SK-N-SH (cell line): Measurements from ENCODE around the gene LRFN3. TPM values are rescaled to one million over a fixed set of nuclear protein-coding genes. Genes with fewer than 3 reads are reported as not detected.

ENCODE experiments used
- CTCF ChIA-PET: fragments of 300-600, 350-600 bp; formaldehyde crosslinking; extraction: SDS; loops from one replicate; lab custom pipeline; 2021; lab: Yijun Ruan, JAX
- POLR2A ChIA-PET: fragments of 350-600 bp; sonication (Branson Sonifier 250); formaldehyde crosslinking; extraction: SDS; loops from one replicate; lab custom pipeline; 2020; ENCODE audit warnings: antibody characterized with exemption, inconsistent platforms; lab: Yijun Ruan, JAX
- DNase-seq: peaks from one replicate; pipeline ENCODE4 v3.0.0; 2012
- H2AFZ ChIP-seq: fragments of 200-600 bp; sonication (generic); 2 replicates; pipeline ENCODE4 v1.8.1; 2016; ENCODE audit warnings: antibody characterized with exemption, mild to moderate bottlenecking, low read depth
- H3F3A ChIP-seq: fragments of 200-600 bp; sonication (generic); replicated peaks from 2 replicates; pipeline ENCODE3; 2016; ENCODE audit warnings: antibody characterized with exemption, mild to moderate bottlenecking; ENCODE audit not compliant: insufficient read depth
- H3K27ac ChIP-seq, 2 experiments: fragments of 200-500 bp in 1 of 2; fragments of 200-600 bp in 1 of 2; sonication (Bioruptor generic) in 1 of 2; sonication (generic), shearing (Covaris generic) in 1 of 2; 2 replicates each; pipeline versions ENCODE4 v1.5.1 to v1.6.1; 2014 to 2016; ENCODE audit warnings: low read depth in 2 of 2, inconsistent platforms in 1 of 2, low read length in 1 of 2, mild to moderate bottlenecking in 1 of 2, mixed read lengths in 1 of 2
- H3K27me3 ChIP-seq: fragments of 200-600 bp; sonication (generic), shearing (Covaris generic); 2 replicates; pipeline ENCODE4 v1.6.1; 2016; ENCODE audit warnings: mixed run types; ENCODE audit not compliant: insufficient read depth
- H3K36me3 ChIP-seq, 2 experiments: fragments of 200-500 bp in 1 of 2; fragments of 200-600 bp in 1 of 2; sonication (Bioruptor generic) in 1 of 2; sonication (generic) in 1 of 2; replicated peaks in 1 of 2; 2 replicates each; pipeline versions ENCODE3 to v1.5.1; 2014 to 2016; ENCODE audit warnings: low read length in 1 of 2, mild to moderate bottlenecking in 1 of 2; ENCODE audit not compliant: insufficient read depth in 2 of 2, control insufficient read depth in 1 of 2
- H3K4me1 ChIP-seq, 2 experiments: fragments of 200-500 bp in 1 of 2; fragments of 200-600 bp in 1 of 2; sonication (Bioruptor generic) in 1 of 2; sonication (generic), shearing (Covaris generic) in 1 of 2; 2 replicates each; pipeline versions ENCODE4 v1.5.1 to v1.6.1; 2014 to 2016; ENCODE audit warnings: low read depth in 1 of 2, low read length in 1 of 2, mixed run types in 1 of 2; ENCODE audit not compliant: insufficient read depth in 2 of 2, control insufficient read depth in 1 of 2
- H3K4me2 ChIP-seq: fragments of 200-600 bp; sonication (generic), shearing (Covaris generic); 2 replicates; pipeline ENCODE4 v1.6.1; 2017; ENCODE audit warnings: mixed run types
- H3K4me3 ChIP-seq, 2 experiments: fragments of 200-500 bp in 1 of 2; fragments of 200-600 bp in 1 of 2; sonication (Bioruptor generic) in 1 of 2; sonication (generic), shearing (Covaris generic) in 1 of 2; 2 replicates each; pipeline versions ENCODE4 v1.5.1 to v1.8.1; 2014 to 2016; ENCODE audit warnings: low read depth in 2 of 2, inconsistent platforms in 1 of 2, low read length in 1 of 2, mild to moderate bottlenecking in 1 of 2, mixed read lengths in 1 of 2, moderate library complexity in 1 of 2
- H3K79me2 ChIP-seq: fragments of 200-600 bp; sonication (generic); 2 replicates; pipeline ENCODE4 v1.8.1; 2017; ENCODE audit warnings: mild to moderate bottlenecking; ENCODE audit not compliant: insufficient read depth
- H3K9ac ChIP-seq: fragments of 200-600 bp; sonication (generic); 2 replicates; pipeline ENCODE4 v1.6.1; 2017; ENCODE audit warnings: mixed run types
- H3K9me2 ChIP-seq: fragments of 200-600 bp; sonication (generic); 2 replicates; pipeline ENCODE4 v1.6.1; 2017; ENCODE audit warnings: mixed run types
- H3K9me3 ChIP-seq: fragments of 200-600 bp; sonication (generic); 2 replicates; pipeline ENCODE4 v1.6.1; 2017; ENCODE audit warnings: mixed run types, mild to moderate bottlenecking, moderate library complexity
- H4K20me1 ChIP-seq: fragments of 200-600 bp; sonication (generic); 2 replicates; pipeline ENCODE4 v1.6.1; 2017; ENCODE audit warnings: mild to moderate bottlenecking, mixed run types; ENCODE audit not compliant: insufficient read depth
- CHD2 ChIP-seq: fragments of 150-350 bp; IDR thresholded peaks from 2 replicates; pipeline ENCODE4 v1.6.1; 2018; ENCODE audit warnings: low read length; ENCODE audit not compliant: partially characterized antibody
- EZH2phosphoT487 ChIP-seq: fragments of 200-600 bp; sonication (generic); IDR thresholded peaks from 2 replicates; pipeline ENCODE4 v1.6.1; 2017; ENCODE audit warnings: low read depth, mixed run types, mild to moderate bottlenecking, antibody characterized with exemption, moderate library complexity, borderline replicate concordance
- FOXM1 ChIP-seq: IDR thresholded peaks from 2 replicates; pipeline ENCODE4 v1.4.0; 2012; ENCODE audit warnings: low read depth, mild to moderate bottlenecking
- MEF2A ChIP-seq: IDR thresholded peaks from 2 replicates; pipeline ENCODE4 v1.4.0; 2012; ENCODE audit warnings: low read depth, borderline replicate concordance
- MXI1 ChIP-seq: IDR thresholded peaks from 2 replicates; pipeline ENCODE4 v1.6.1; 2012; ENCODE audit warnings: mild to moderate bottlenecking, low read depth, low read length, improper control_type of control experiment
- NRF1 ChIP-seq: IDR thresholded peaks from 2 replicates; pipeline ENCODE4 v1.6.1; 2012; ENCODE audit warnings: low read depth, mild to moderate bottlenecking, low read length
- SIN3A ChIP-seq: IDR thresholded peaks from 2 replicates; pipeline ENCODE4 v1.6.1; 2012; ENCODE audit warnings: low read depth, mild to moderate bottlenecking, low read length, moderate library complexity, borderline replicate concordance
- TAF1 ChIP-seq: IDR thresholded peaks from 2 replicates; pipeline ENCODE4 v1.6.1; 2012; ENCODE audit warnings: low read depth, mild to moderate bottlenecking, low read length, moderate library complexity, borderline replicate concordance
- TCF12 ChIP-seq: IDR thresholded peaks from 2 replicates; pipeline ENCODE4 v1.4.0; 2012
- WGBS: methylation state at CpG from one replicate; pipeline ENCODE4 v1.1.6; 2017; ENCODE audit warnings: low lambda C conversion rate; 5-methylcytosine and 5-hydroxymethylcytosine counted together
- polyA plus RNA-seq, 3 experiments: library from polyadenylated mRNA; depleted of rRNA; stranded (reverse); fragments of >200 nt; gene quantifications; 2 replicates each; pipeline ENCODE4 v1.2.3, GENCODE V29; 2012
- TF ChIP-seq, protein P1 (sequence below): fragments of 150-350 bp; IDR thresholded peaks from 2 replicates; pipeline ENCODE4 v1.6.1; 2016; ENCODE audit warnings: mild to moderate bottlenecking, low read depth, low read length
- TF ChIP-seq, protein P2 (sequence below): IDR thresholded peaks from 2 replicates; pipeline ENCODE4 v1.4.0; 2012; ENCODE audit warnings: low read depth
- TF ChIP-seq, protein P3 (sequence below): fragments of 150-350 bp; IDR thresholded peaks from 2 replicates; pipeline ENCODE4 v1.6.1; 2017; ENCODE audit warnings: antibody characterized with exemption, low read length, low read depth, borderline replicate concordance
- TF ChIP-seq, protein P4 (sequence below): fragments of 200-600 bp; sonication (generic); IDR thresholded peaks from 2 replicates; pipeline ENCODE4 v1.6.1; 2017; ENCODE audit warnings: antibody characterized with exemption, mild to moderate bottlenecking, moderate library complexity
- TF ChIP-seq, protein P5 (sequence below): IDR thresholded peaks from 2 replicates; pipeline ENCODE4; 2012

Gene LRFN3
- polyA plus RNA-seq, 1 of the 3 experiments (the other 2 are of a cell fraction) = 5.4 TPM

DNA sequence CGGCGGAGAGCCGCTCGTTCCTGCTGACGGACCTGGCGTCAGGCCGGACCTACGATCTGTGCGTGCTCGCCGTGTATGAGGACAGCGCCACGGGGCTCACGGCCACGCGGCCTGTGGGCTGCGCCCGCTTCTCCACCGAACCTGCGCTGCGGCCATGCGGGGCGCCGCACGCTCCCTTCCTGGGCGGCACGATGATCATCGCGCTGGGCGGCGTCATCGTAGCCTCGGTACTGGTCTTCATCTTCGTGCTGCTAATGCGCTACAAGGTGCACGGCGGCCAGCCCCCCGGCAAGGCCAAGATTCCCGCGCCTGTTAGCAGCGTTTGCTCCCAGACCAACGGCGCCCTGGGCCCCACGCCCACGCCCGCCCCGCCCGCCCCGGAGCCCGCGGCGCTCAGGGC lies 8.4 kb downstream of the LRFN3 start (continued):
- TF ChIP-seq, protein P1, sequence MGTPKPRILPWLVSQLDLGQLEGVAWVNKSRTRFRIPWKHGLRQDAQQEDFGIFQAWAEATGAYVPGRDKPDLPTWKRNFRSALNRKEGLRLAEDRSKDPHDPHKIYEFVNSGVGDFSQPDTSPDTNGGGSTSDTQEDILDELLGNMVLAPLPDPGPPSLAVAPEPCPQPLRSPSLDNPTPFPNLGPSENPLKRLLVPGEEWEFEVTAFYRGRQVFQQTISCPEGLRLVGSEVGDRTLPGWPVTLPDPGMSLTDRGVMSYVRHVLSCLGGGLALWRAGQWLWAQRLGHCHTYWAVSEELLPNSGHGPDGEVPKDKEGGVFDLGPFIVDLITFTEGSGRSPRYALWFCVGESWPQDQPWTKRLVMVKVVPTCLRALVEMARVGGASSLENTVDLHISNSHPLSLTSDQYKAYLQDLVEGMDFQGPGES = no peak
- TF ChIP-seq SIN3A (no peak), MEF2A (no peak), FOXM1 (no peak), EZH2phosphoT487 (no peak)
- TF ChIP-seq, protein P2, sequence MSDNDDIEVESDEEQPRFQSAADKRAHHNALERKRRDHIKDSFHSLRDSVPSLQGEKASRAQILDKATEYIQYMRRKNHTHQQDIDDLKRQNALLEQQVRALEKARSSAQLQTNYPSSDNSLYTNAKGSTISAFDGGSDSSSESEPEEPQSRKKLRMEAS = no peak
- TF ChIP-seq, protein P3, sequence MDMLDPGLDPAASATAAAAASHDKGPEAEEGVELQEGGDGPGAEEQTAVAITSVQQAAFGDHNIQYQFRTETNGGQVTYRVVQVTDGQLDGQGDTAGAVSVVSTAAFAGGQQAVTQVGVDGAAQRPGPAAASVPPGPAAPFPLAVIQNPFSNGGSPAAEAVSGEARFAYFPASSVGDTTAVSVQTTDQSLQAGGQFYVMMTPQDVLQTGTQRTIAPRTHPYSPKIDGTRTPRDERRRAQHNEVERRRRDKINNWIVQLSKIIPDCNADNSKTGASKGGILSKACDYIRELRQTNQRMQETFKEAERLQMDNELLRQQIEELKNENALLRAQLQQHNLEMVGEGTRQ = no peak
- TF ChIP-seq, protein P4, sequence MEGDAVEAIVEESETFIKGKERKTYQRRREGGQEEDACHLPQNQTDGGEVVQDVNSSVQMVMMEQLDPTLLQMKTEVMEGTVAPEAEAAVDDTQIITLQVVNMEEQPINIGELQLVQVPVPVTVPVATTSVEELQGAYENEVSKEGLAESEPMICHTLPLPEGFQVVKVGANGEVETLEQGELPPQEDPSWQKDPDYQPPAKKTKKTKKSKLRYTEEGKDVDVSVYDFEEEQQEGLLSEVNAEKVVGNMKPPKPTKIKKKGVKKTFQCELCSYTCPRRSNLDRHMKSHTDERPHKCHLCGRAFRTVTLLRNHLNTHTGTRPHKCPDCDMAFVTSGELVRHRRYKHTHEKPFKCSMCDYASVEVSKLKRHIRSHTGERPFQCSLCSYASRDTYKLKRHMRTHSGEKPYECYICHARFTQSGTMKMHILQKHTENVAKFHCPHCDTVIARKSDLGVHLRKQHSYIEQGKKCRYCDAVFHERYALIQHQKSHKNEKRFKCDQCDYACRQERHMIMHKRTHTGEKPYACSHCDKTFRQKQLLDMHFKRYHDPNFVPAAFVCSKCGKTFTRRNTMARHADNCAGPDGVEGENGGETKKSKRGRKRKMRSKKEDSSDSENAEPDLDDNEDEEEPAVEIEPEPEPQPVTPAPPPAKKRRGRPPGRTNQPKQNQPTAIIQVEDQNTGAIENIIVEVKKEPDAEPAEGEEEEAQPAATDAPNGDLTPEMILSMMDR = no peak

DNA sequence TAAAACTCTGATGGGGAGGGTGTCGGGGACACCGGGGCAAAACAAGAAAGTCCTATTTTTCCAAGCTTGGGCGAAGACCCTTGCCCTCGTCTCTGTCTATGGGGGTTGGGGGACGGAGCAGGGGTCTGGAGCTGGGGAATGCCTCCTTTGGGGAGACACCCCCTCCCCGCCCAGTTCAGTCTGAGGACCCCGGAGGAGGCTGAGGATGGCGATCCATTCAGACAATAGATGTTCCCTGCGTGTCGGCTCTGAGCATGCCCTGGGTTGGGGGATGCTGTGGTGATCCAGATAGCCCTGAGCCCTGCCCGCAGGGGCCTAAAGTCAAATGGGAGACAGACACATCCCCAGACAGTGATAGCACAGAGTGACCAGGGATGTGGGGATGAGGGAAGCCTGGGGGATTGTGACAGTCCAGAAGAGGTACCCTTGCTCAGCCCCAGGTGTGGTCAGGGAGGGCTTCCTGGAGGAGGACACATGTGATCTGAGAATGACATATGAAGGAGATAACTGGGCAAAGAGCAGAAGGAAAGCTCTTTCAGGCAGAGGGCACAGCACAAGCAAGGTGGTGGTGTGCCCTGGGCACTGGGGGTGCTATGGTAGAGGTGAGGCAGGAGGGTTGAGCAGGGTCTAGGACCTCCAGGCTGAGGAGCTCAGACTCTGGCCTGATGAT lies 9.1 kb downstream of the LRFN3 start:
- ChIA-PET POLR2A (no interaction called here), CTCF (interaction anchor here (0.9 to 1.0 kb wide), 2 partner anchors 13 to 37 kb away, joined by 3 to 6 read pairs; no protein-coding TSS in a partner anchor)
- Histone ChIP-seq H3K79me2 (no peaks in the 10 kb centered on the region), H3K27me3 (no peaks in the 10 kb centered on the region), H3K4me1 (no peaks in the 10 kb centered on the region), H4K20me1 (no peaks in the 10 kb centered on the region), H3K4me3 (no peak overlapping the region), H3K27ac (no peak overlapping the region), H3F3A (peaks cover 5% of the 10 kb centered on the region), H3K9ac (no peak overlapping the region), H3K4me2 (no peak overlapping the region), H3K9me2 (no peaks in the 10 kb centered on the region), H3K9me3 (no peaks in the 10 kb centered on the region)
- WGBS = 91% methylated on average over 6 of the region's 11 CpGs
- TF ChIP-seq EZH2phosphoT487 (no peak), TAF1 (no peak), NRF1 (no peak), MEF2A (no peak), TCF12 (no peak), CHD2 (no peak), MXI1 (no peak)
- TF ChIP-seq, protein P3 = no peak
- TF ChIP-seq, protein P5, sequence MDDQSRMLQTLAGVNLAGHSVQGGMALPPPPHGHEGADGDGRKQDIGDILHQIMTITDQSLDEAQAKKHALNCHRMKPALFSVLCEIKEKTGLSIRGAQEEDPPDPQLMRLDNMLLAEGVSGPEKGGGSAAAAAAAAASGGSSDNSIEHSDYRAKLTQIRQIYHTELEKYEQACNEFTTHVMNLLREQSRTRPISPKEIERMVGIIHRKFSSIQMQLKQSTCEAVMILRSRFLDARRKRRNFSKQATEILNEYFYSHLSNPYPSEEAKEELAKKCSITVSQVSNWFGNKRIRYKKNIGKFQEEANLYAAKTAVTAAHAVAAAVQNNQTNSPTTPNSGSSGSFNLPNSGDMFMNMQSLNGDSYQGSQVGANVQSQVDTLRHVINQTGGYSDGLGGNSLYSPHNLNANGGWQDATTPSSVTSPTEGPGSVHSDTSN = no peak
- TF ChIP-seq, protein P2 = no peak
- TF ChIP-seq, all 33 proteins: peak for 0
- no peak overlapping the region for H2AFZ ChIP-seq
- peaks cover 0 to 10% of the 10 kb centered on the region in 2 experiments for H3K36me3 ChIP-seq
- DNase-seq = no peak
